ENCODE measurements around the gene KIF26A.

KIF26A gene

DNA sequence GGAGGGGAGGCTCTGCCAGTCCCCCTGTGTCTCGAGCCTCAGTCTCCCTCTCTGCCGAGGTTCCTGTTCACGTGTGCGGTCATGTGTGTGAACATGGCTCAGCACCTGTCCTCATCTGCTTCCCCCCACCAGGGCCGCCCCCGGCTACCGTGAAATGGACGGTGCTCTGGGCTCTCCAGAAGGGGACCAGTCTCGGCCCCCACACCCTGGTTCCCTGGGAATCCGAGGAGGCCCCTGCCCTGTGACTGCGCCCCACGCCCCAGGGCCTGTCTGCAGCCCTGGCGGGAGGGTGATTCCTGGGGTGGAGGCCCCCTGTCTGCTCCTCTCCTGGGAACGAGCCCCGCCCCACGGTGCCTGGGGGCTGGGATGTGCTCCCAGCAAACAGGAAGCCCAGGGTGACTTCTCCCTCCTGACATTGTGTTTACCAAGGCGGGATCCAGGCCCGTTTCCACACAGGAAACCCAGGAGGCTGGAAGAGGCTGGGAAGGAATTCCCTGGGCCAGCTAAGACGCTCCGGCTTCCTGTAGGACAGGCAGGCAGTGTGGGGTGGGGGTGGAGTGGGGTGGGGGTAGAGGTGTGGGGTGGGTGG, 46.6 kb downstream of the KIF26A start:
- TF ChIP-seq, protein P1, sequence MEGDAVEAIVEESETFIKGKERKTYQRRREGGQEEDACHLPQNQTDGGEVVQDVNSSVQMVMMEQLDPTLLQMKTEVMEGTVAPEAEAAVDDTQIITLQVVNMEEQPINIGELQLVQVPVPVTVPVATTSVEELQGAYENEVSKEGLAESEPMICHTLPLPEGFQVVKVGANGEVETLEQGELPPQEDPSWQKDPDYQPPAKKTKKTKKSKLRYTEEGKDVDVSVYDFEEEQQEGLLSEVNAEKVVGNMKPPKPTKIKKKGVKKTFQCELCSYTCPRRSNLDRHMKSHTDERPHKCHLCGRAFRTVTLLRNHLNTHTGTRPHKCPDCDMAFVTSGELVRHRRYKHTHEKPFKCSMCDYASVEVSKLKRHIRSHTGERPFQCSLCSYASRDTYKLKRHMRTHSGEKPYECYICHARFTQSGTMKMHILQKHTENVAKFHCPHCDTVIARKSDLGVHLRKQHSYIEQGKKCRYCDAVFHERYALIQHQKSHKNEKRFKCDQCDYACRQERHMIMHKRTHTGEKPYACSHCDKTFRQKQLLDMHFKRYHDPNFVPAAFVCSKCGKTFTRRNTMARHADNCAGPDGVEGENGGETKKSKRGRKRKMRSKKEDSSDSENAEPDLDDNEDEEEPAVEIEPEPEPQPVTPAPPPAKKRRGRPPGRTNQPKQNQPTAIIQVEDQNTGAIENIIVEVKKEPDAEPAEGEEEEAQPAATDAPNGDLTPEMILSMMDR (IDR thresholded peaks at IDR 0.05; ENCODE audit: borderline replicate concordance, insufficient read depth, low read depth, low read length), result no peak
- no peak overlapping the region for H3K4me3 ChIP-seq (ENCODE audit: low read depth, low read length)

GRCh38 chr14:104185916-104186495, 47.6 kb downstream of the KIF26A start:
- TF ChIP-seq, protein P1 (IDR thresholded peaks at IDR 0.05; ENCODE audit: borderline replicate concordance, insufficient read depth, low read depth, low read length), result no peak
- no peak overlapping the region for H3K4me3 ChIP-seq (ENCODE audit: low read depth, low read length)

- H3K4me3 ChIP-seq (ENCODE audit: low read depth, low read length), result no peak overlapping the region
- TF ChIP-seq, protein P1 (IDR thresholded peaks at IDR 0.05; ENCODE audit: borderline replicate concordance, insufficient read depth, low read depth, low read length), result no peak
These were observed 48.2 kb downstream of the KIF26A start for GRCh38 chr14:104186575-104186974.

- TF ChIP-seq, protein P1 (IDR thresholded peaks at IDR 0.05; ENCODE audit: borderline replicate concordance, insufficient read depth, low read depth, low read length), result no peak
- no peak overlapping the region for H3K4me3 ChIP-seq (ENCODE audit: low read depth, low read length)
These were observed 48.9 kb downstream of the KIF26A start for GRCh38 chr14:104187121-104187889.

DNA sequence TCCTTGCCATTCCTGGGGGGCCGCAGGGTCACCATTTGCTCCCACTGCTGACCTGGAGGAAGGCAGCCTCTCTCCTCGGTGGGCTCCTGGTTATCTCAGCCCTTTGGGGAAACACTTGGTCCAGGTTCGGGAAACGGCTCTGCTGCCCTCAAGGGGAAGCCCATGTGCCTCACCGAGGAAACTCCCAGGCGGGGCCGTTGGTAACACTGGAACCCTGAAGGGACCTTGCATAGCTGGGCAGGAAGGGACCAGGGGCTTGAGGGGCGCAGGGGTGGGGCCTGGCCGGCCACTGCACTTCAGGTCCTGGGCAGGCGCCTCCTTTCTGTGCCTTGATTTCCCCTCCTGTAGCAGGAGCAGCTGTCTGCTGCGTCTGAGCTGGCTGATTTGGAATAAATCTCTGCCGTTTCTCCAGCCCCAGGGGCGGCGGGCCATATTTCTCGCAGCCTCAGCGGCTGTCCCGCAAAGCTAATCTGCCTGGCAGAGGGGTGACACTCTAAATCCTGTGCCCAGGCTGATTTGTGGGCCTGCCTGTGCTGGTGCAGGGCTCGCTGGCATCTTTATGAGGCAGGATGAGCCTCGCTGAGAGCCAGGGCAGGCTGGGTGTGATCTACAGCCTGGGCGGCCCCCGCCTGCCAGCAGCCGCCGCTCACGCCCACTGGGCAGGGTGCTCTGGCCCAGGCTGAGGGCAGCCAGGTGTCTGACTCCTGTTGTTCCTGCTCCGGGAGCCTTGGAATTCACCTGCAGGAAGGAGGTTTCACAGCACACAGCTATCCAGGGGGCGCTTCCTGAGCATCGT, 49.7 kb downstream of the KIF26A start:
- TF ChIP-seq, protein P1 (IDR thresholded peaks at IDR 0.05; ENCODE audit: borderline replicate concordance, insufficient read depth, low read depth, low read length), result no peak
- H3K4me3 ChIP-seq (ENCODE audit: low read depth, low read length), result no peak overlapping the region

- TF ChIP-seq, protein P1 (IDR thresholded peaks at IDR 0.05; ENCODE audit: borderline replicate concordance, insufficient read depth, low read depth, low read length), result no peak
- H3K4me3 ChIP-seq (ENCODE audit: low read depth, low read length), result no peak overlapping the region
These were observed 50.5 kb downstream of the KIF26A start for GRCh38 chr14:104188727-104189400.
